Measurements from ENCODE around the gene PCDH12.

DNA sequence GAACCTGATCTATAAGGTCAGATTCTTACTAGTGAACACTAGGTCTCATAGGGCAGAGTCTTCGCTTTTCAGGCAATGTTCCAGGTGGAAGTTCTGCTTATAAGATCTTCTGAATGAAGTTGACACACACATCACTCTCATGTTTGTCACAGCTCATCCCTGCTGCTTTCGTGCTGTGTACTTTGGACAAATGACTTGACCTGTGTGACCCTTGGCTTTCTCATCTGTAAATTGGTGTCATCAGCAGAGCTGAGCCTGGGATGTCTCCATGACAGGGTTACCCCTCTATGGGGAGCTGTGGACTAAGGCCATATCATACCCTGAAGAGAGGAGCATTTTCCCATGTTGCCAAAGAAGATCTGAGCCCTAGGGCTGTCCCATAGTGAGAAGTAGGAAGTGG lies 31.6 kb downstream of the PCDH12 start:
- TF ChIP-seq POLR2A (IDR thresholded peaks at IDR 0.05; ENCODE audit: low read length), result no peak
- no peak for TF ChIP-seq GATA1 (IDR thresholded peaks at IDR 0.05; ENCODE audit: low read depth, low read length)

Data from erythroblast (primary cell).